ENCODE data around the gene MCHR1.

MCHR1 gene

GRCh38 chr22:40679249-40679963, at the start of gene MCHR1:
TSS of gene MCHR1 (plus strand) at chr22:40679484. CDS start at chr22:40679653, 169 bp downstream.
- DNase-seq (ENCODE audit: low read depth): no peak
- TF ChIP-seq POLR2A (IDR thresholded peaks at IDR 0.05; ENCODE audit: extremely low read depth, insufficient read length): no peak
- no peak for TF ChIP-seq MYC (IDR thresholded peaks at IDR 0.05; ENCODE audit: low read depth, low read length)
- TF ChIP-seq MAX (IDR thresholded peaks at IDR 0.05; ENCODE audit: low read depth, low read length): no peak
- H3K4me3 ChIP-seq (ENCODE audit: low read depth, low read length): no peak within 1 kb of the TSS

GRCh38 chr22:40631925-40632324, 47.4 kb upstream of the MCHR1 start:
- no peak for DNase-seq (ENCODE audit: low read depth)
- TF ChIP-seq MYC (IDR thresholded peaks at IDR 0.05; ENCODE audit: low read depth, low read length): no peak
- TF ChIP-seq POLR2A (IDR thresholded peaks at IDR 0.05; ENCODE audit: extremely low read depth, insufficient read length): no peak
- TF ChIP-seq CTCF (IDR thresholded peaks at IDR 0.05; ENCODE audit: low read depth, low read length): no peak
- TF ChIP-seq MAX (IDR thresholded peaks at IDR 0.05; ENCODE audit: low read depth, low read length): no peak
- no peak overlapping the region for H3K4me3 ChIP-seq (ENCODE audit: low read depth, low read length)

- DNase-seq (ENCODE audit: low read depth): no peak
- TF ChIP-seq CTCF (IDR thresholded peaks at IDR 0.05; ENCODE audit: low read depth, low read length): no peak
- TF ChIP-seq MAX (IDR thresholded peaks at IDR 0.05; ENCODE audit: low read depth, low read length): no peak
- TF ChIP-seq MYC (IDR thresholded peaks at IDR 0.05; ENCODE audit: low read depth, low read length): no peak
- TF ChIP-seq POLR2A (IDR thresholded peaks at IDR 0.05; ENCODE audit: extremely low read depth, insufficient read length): no peak
- H3K4me3 ChIP-seq (ENCODE audit: low read depth, low read length): no peak overlapping the region
Observed at GRCh38 chr22:40633036-40633435, 46.2 kb upstream of the MCHR1 start.

GRCh38 chr22:40634119-40634903, 45.0 kb upstream of the MCHR1 start:
- no peak overlapping the region for H3K4me3 ChIP-seq (ENCODE audit: low read depth, low read length)

GRCh38 chr22:40635043-40635939, 44.0 kb upstream of the MCHR1 start:
- H3K4me3 ChIP-seq (ENCODE audit: low read depth, low read length): peak overlapping the region; percentile 77
- DNase-seq (ENCODE audit: low read depth): no peak
- TF ChIP-seq MYC (IDR thresholded peaks at IDR 0.05; ENCODE audit: low read depth, low read length) (no peak), MAX (IDR thresholded peaks at IDR 0.05; ENCODE audit: low read depth, low read length) (no peak), CTCF (IDR thresholded peaks at IDR 0.05; ENCODE audit: low read depth, low read length) (no peak), POLR2A (IDR thresholded peaks at IDR 0.05; ENCODE audit: extremely low read depth, insufficient read length) (no peak)

More at GRCh38 chr22:40634119-40634903, 45.0 kb upstream of the MCHR1 start:
- TF ChIP-seq MYC (IDR thresholded peaks at IDR 0.05; ENCODE audit: low read depth, low read length): no peak
- TF ChIP-seq POLR2A (IDR thresholded peaks at IDR 0.05; ENCODE audit: extremely low read depth, insufficient read length): no peak
- TF ChIP-seq CTCF (IDR thresholded peaks at IDR 0.05; ENCODE audit: low read depth, low read length): no peak
- no peak for DNase-seq (ENCODE audit: low read depth)

All from NB4 (cell line).